H1 (cell line): Measurements from ENCODE around the gene TRIM59. TPM values are rescaled to one million over a fixed set of nuclear protein-coding genes. Genes with fewer than 3 reads are reported as not detected.

Source experiments
- CTCF ChIA-PET: fragments of 300-600 bp; sonication (Branson Sonifier 250); formaldehyde crosslinking; loops from one replicate; lab custom pipeline; 2021; ENCODE audit not compliant: partially characterized antibody; lab: Charles Lee
- POLR2A ChIA-PET: fragments of 300-600 bp; sonication (Branson Sonifier 250); formaldehyde crosslinking; loops from one replicate; lab custom pipeline; 2021; ENCODE audit warnings: inconsistent platforms; ENCODE audit not compliant: partially characterized antibody; lab: Charles Lee
- DNase-seq, 2 experiments: peaks; one replicate each; pipeline versions ENCODE4 v3.0.0 to v3.0.0-alpha.2; 2010 to 2022; ENCODE audit warnings: low spot score in 2 of 2, low read depth in 1 of 2, mixed read lengths in 1 of 2
- FAIRE-seq: peaks from 2 replicates; lab custom pipeline; 2011; peaks lifted over from hg19 to GRCh38; lab: Jason Lieb, UNC
- H2AFZ ChIP-seq: 2 replicates; pipeline ENCODE4 v1.8.1; 2012; ENCODE audit warnings: low read length, inconsistent platforms
- H2AK5ac ChIP-seq: 2 replicates; pipeline ENCODE4 v1.6.1; 2013; ENCODE audit warnings: low read depth, low read length
- H2BK120ac ChIP-seq: replicated peaks from 2 replicates; pipeline ENCODE3; 2013; ENCODE audit warnings: low read depth, low read length, inconsistent platforms
- H2BK12ac ChIP-seq: 2 replicates; pipeline ENCODE4 v1.6.1; 2013; ENCODE audit warnings: low read depth, low read length
- H2BK15ac ChIP-seq: 2 replicates; pipeline ENCODE4 v1.6.1; 2013; ENCODE audit warnings: low read length
- H2BK20ac ChIP-seq: 2 replicates; pipeline ENCODE4 v1.6.1; 2013; ENCODE audit warnings: low read length
- H2BK5ac ChIP-seq: 2 replicates; pipeline ENCODE4 v1.6.1; 2013; ENCODE audit warnings: low read depth, low read length
- H3K14ac ChIP-seq: 2 replicates; pipeline ENCODE4 v1.6.1; 2013; ENCODE audit warnings: inconsistent platforms; ENCODE audit not compliant: insufficient read length
- H3K18ac ChIP-seq: 2 replicates; pipeline ENCODE4 v1.6.1; 2013; ENCODE audit warnings: low read length; ENCODE audit errors: extremely low read depth
- H3K23ac ChIP-seq: 2 replicates; pipeline ENCODE4 v1.6.1; 2013; ENCODE audit warnings: inconsistent platforms; ENCODE audit not compliant: insufficient read length
- H3K23me2 ChIP-seq: 2 replicates; pipeline ENCODE4 v1.6.1; 2013; ENCODE audit warnings: low read depth, low read length
- H3K27ac ChIP-seq: 2 replicates; pipeline ENCODE4 v1.6.1; 2011; ENCODE audit warnings: low read depth, low read length, inconsistent platforms
- H3K27me3 ChIP-seq, 4 experiments: replicated peaks in 1 of 4; 1 replicate in 1 of 4; 2 replicates in 3 of 4; pipeline versions ENCODE4 v1.6.1 to v1.8.1; 2011 to 2013; ENCODE audit warnings: low read length in 3 of 4, mild to moderate bottlenecking in 3 of 4, inconsistent platforms in 2 of 4, mixed read lengths in 2 of 4, moderate library complexity in 1 of 4; ENCODE audit not compliant: control insufficient read depth in 3 of 4, insufficient read depth in 3 of 4; ENCODE audit errors: extremely low read depth in 1 of 4
- H3K36me3 ChIP-seq, 4 experiments: 2 replicates each; pipeline versions ENCODE4 v1.6.1 to v1.8.1; 2011 to 2013; ENCODE audit warnings: mild to moderate bottlenecking in 4 of 4, low read length in 3 of 4, moderate library complexity in 2 of 4, control low read depth in 1 of 4, inconsistent platforms in 1 of 4; ENCODE audit not compliant: insufficient read depth in 4 of 4, control insufficient read depth in 2 of 4
- H3K4ac ChIP-seq: replicated peaks from 2 replicates; pipeline ENCODE3; 2013; ENCODE audit warnings: low read length, low read depth, mixed read lengths, inconsistent platforms; ENCODE audit not compliant: insufficient read length
- H3K4me1 ChIP-seq, 4 experiments: replicated peaks in 1 of 4; 1 replicate in 1 of 4; 2 replicates in 3 of 4; pipeline versions ENCODE4 v1.6.1 to v1.8.1; 2011 to 2013; ENCODE audit warnings: low read length in 3 of 4, inconsistent platforms in 2 of 4, mixed read lengths in 1 of 4; ENCODE audit not compliant: insufficient read depth in 4 of 4, control insufficient read depth in 3 of 4
- H3K4me2 ChIP-seq, 2 experiments: 2 replicates each; pipeline versions ENCODE4 v1.6.1 to v1.8.1; 2011 to 2013; ENCODE audit warnings: low read depth in 2 of 2, low read length in 2 of 2, control low read depth in 1 of 2, inconsistent platforms in 1 of 2, mild to moderate bottlenecking in 1 of 2; ENCODE audit not compliant: insufficient read depth in 1 of 2
- H3K4me3 ChIP-seq, 4 experiments: fragments of 200-600, 300-600 bp in 1 of 4; sonication (generic), shearing (Covaris generic), sonication (Bioruptor Twin) in 1 of 4; 2 replicates each; pipeline versions ENCODE4 v1.5.1 to v1.8.1; 2011 to 2016; ENCODE audit warnings: low read length in 4 of 4, low read depth in 3 of 4, control low read depth in 2 of 4, inconsistent platforms in 2 of 4, mild to moderate bottlenecking in 2 of 4, mixed read lengths in 1 of 4, moderate library complexity in 1 of 4; ENCODE audit not compliant: insufficient read depth in 2 of 4; ENCODE audit errors: extremely low read depth in 1 of 4
- H3K56ac ChIP-seq: replicated peaks from 2 replicates; pipeline ENCODE3; 2013; ENCODE audit warnings: low read depth, mild to moderate bottlenecking, mixed read lengths, low read length, inconsistent platforms; ENCODE audit not compliant: insufficient read length
- H3K79me1 ChIP-seq: 2 replicates; pipeline ENCODE4 v1.6.1; 2013; ENCODE audit warnings: low read depth, low read length, control low read depth
- H3K79me2 ChIP-seq, 2 experiments: 2 replicates each; pipeline versions ENCODE4 v1.6.1 to v1.8.1; 2012 to 2013; ENCODE audit warnings: low read length in 2 of 2, mild to moderate bottlenecking in 2 of 2, inconsistent platforms in 1 of 2; ENCODE audit not compliant: insufficient read depth in 2 of 2, control insufficient read depth in 1 of 2
- H3K9ac ChIP-seq, 4 experiments: replicated peaks in 1 of 4; 1 replicate in 1 of 4; 2 replicates in 3 of 4; pipeline versions ENCODE4 v1.6.1 to v1.8.1; 2011 to 2013; ENCODE audit warnings: low read depth in 3 of 4, low read length in 3 of 4, control low read depth in 2 of 4, mild to moderate bottlenecking in 2 of 4, moderate library complexity in 2 of 4, inconsistent platforms in 1 of 4; ENCODE audit errors: extremely low read depth in 1 of 4
- H3K9me3 ChIP-seq, 2 experiments: 2 replicates each; pipeline versions ENCODE4 v1.6.1 to v1.8.1; 2012 to 2013; ENCODE audit warnings: mild to moderate bottlenecking in 2 of 2, moderate library complexity in 2 of 2, control low read depth in 1 of 2, inconsistent platforms in 1 of 2, low read depth in 1 of 2, low read length in 1 of 2, mixed read lengths in 1 of 2; ENCODE audit not compliant: insufficient read depth in 2 of 2
- H4K20me1 ChIP-seq, 2 experiments: replicated peaks in 1 of 2; 2 replicates each; pipeline versions ENCODE3 to v1.8.1; 2011 to 2013; ENCODE audit warnings: inconsistent platforms in 2 of 2, low read length in 2 of 2, mild to moderate bottlenecking in 1 of 2; ENCODE audit not compliant: insufficient read depth in 2 of 2, control insufficient read depth in 1 of 2
- H4K5ac ChIP-seq: 2 replicates; pipeline ENCODE4 v1.6.1; 2013; ENCODE audit warnings: low read length, low read depth, mixed read lengths, inconsistent platforms; ENCODE audit not compliant: insufficient read length
- H4K8ac ChIP-seq: 2 replicates; pipeline ENCODE4 v1.8.0; 2013; ENCODE audit warnings: mild to moderate bottlenecking, moderate library complexity, low read length, inconsistent platforms; ENCODE audit not compliant: insufficient read depth; ENCODE audit errors: extremely low read depth
- H4K91ac ChIP-seq: replicated peaks from 2 replicates; pipeline ENCODE3; 2013; ENCODE audit warnings: low read length, mixed read lengths, inconsistent platforms; ENCODE audit not compliant: insufficient read length
- ASH2L ChIP-seq: fragments of 200-600, 300-600 bp; sonication (generic); IDR thresholded peaks from one replicate; pipeline ENCODE4 v1.7.1; 2017; ENCODE audit warnings: low read length
- CHD1 ChIP-seq: IDR thresholded peaks from 2 replicates; pipeline ENCODE4 v1.6.1; 2012; ENCODE audit warnings: low read depth, low read length, improper control_type of control experiment
- EZH2 ChIP-seq: fragments of 200-600 bp; sonication (generic); IDR thresholded peaks from 2 replicates; pipeline ENCODE4 v1.7.1; 2012; ENCODE audit warnings: low read depth, mild to moderate bottlenecking, moderate library complexity, low read length, inconsistent platforms; ENCODE audit not compliant: severe bottlenecking
- POLR2AphosphoS5 ChIP-seq: IDR thresholded peaks from 2 replicates; pipeline ENCODE4 v1.6.1; 2011; ENCODE audit warnings: low read depth, low read length
- RNF2 ChIP-seq: fragments of 200-900, 300-1000 bp; sonication (generic); IDR thresholded peaks from 2 replicates; pipeline ENCODE4 v1.7.1; 2016; ENCODE audit warnings: borderline replicate concordance, low read depth, mild to moderate bottlenecking, antibody characterized with exemption, low read length; ENCODE audit not compliant: poor library complexity, severe bottlenecking; ENCODE audit errors: missing control alignments
- RXRA ChIP-seq: IDR thresholded peaks from 2 replicates; pipeline ENCODE4 v1.6.1; 2011; ENCODE audit warnings: low read depth, mild to moderate bottlenecking, low read length, moderate library complexity; ENCODE audit not compliant: insufficient read depth
- WGBS, 2 experiments: shearing (Covaris generic) in 1 of 2; methylation state at CpG; one replicate each; pipeline versions ENCODE4 v1.1.6 to v1.1.7; 2013 to 2015; ENCODE audit warnings: low lambda C conversion rate in 2 of 2, mixed read lengths in 2 of 2, inconsistent platforms in 1 of 2, low coverage in 1 of 2, missing lambda C conversion rate in 1 of 2; ENCODE audit not compliant: insufficient replicate concordance in 2 of 2, insufficient coverage in 1 of 2, insufficient read length in 1 of 2; ENCODE audit errors: extremely low coverage in 1 of 2, missing lambda C conversion rate in 1 of 2; 5-methylcytosine and 5-hydroxymethylcytosine counted together
- polyA plus RNA-seq, 7 experiments: library from polyadenylated mRNA; depleted of rRNA in 3 of 7; stranded (reverse) in 5 of 7; unstranded in 2 of 7; fragments of >200 nt in 5 of 7; fragments of 200-250 nt in 2 of 7; gene quantifications; 1 replicate in 5 of 7; 2 replicates in 1 of 7; 4 replicates in 1 of 7; pipeline versions ENCODE4 v1.2.1 to v1.2.3, GENCODE V29; 2011 to 2013; ENCODE audit warnings: missing spikeins in 2 of 7, mixed read lengths in 2 of 7
- total RNA-seq: library from RNA; stranded (reverse); fragmentation: NEBNext Ultra II Directional; extraction: Animal tissue kit (Norgen Biotek cat#: 25700); gene quantifications from 2 replicates; pipeline ENCODE4 v1.2.1, GENCODE V29; 2021

Gene TRIM59
- total and polyA plus RNA-seq, 2 of the 8 experiments (the other 6 are each of a cell fraction or from before 2014, with no cell fraction given) = 11.6 to 53.4 TPM

DNA sequence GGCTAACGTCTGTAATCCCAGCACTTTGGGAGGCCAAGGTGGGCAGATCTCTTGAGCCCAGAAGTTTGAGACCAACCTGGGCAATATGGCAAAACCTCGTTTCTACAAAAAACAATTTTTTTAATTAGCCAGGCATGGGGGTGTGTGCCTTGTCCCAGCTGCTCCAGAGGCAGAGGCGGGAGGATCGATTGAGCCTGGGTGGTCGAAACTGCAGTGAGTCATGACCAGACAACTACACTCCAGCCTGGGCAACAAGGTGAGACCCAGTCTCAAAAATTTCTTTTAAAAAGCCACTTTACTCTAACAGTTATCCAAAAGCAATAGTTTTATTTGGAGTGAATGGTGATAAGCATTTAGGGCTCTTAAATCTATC is 12.5 kb downstream of the TRIM59 start:
- peaks cover 2 to 72% (median 35%) of the 10 kb centered on the region in 4 experiments; a peak in 5 of 8 replicates for H3K36me3 ChIP-seq
- peaks cover 0 to 5% (median under 1%) of the 10 kb centered on the region in 4 experiments; a peak in 3 of 7 replicates for H3K4me1 ChIP-seq
- no peak overlapping the region for H4K5ac ChIP-seq
- H4K8ac ChIP-seq = no peak overlapping the region
- no peak overlapping the region for H2BK120ac ChIP-seq
- H2BK15ac ChIP-seq = no peak overlapping the region
- H3K23me2 ChIP-seq = no peaks in the 10 kb centered on the region
- no peaks in the 10 kb centered on the region for H3K79me1 ChIP-seq
- no peak overlapping the region for H3K4me3 ChIP-seq
- H3K23ac ChIP-seq = no peak overlapping the region
- peaks cover 1 to 8% of the 10 kb centered on the region in 2 experiments for H4K20me1 ChIP-seq
- no peak overlapping the region for H3K4ac ChIP-seq
- H3K27ac ChIP-seq = no peak overlapping the region
- 90% methylated on average over 5 of the region's 5 CpGs; no CpG with 5 or more reads in 1 of the 2 experiments for WGBS, 2 experiments
- no peaks in the 10 kb centered on the region for H3K9me3 ChIP-seq
- peaks cover 0 to 77% of the 10 kb centered on the region in 2 experiments; a peak in 3 of 4 replicates for H3K79me2 ChIP-seq
- no peaks in the 10 kb centered on the region for H3K27me3 ChIP-seq
- no peak overlapping the region for H3K4me2 ChIP-seq
- DNase-seq (no peak), FAIRE-seq (no peak)
- H2BK5ac ChIP-seq = no peak overlapping the region
- ChIA-PET CTCF (no interaction called here), POLR2A (interaction anchor here (3.1 to 8.6 kb wide), 2 partner anchors 8 to 12 kb away, joined by 12 to 70 read pairs; partner anchors contain the start of gene TRIM59)
- no peak overlapping the region for H4K91ac ChIP-seq
- H2BK20ac ChIP-seq = no peak overlapping the region
- no peak overlapping the region for H3K18ac ChIP-seq
- no peak overlapping the region for H2AFZ ChIP-seq
- no peak overlapping the region for H3K14ac ChIP-seq
- no peak overlapping the region for H3K56ac ChIP-seq
- no peak overlapping the region for H2BK12ac ChIP-seq
- H3K9ac ChIP-seq = no peak overlapping the region
- TF ChIP-seq ASH2L (no peak), EZH2 (no peak), RXRA (no peak), POLR2AphosphoS5 (0 out of 2 replicates have a peak, but pooled peaks have one; percentile 24), RNF2 (no peak), CHD1 (no peak)
- H2AK5ac ChIP-seq = no peak overlapping the region
